ENCODE data around the gene SMC1B. TPM values are rescaled to one million over a fixed set of nuclear protein-coding genes. Genes with fewer than 3 reads are reported as not detected.

Gene SMC1B
- total RNA-seq, 1 experiment from 2014 or later = not detected

- Mint-ChIP-seq H3K4me3 (ENCODE audit: low read depth, unreplicated experiment) (no peak overlapping the region), H3K9me3 (ENCODE audit: low read depth, unreplicated experiment) (peaks cover 3% of the 10 kb centered on the region), H3K27ac (ENCODE audit: unreplicated experiment) (no peak overlapping the region), H3K27me3 (ENCODE audit: unreplicated experiment) (peaks cover 23% of the 10 kb centered on the region), H3K4me1 (ENCODE audit: low read depth, unreplicated experiment) (no peaks in the 10 kb centered on the region), H3K36me3 (ENCODE audit: insufficient read depth, unreplicated experiment) (no peaks in the 10 kb centered on the region)
- no peak for TF ChIP-seq CTCF (IDR thresholded peaks at IDR 0.05; ENCODE audit: unreplicated experiment)
- CTCF ChIA-PET = no interaction called here
- intact Hi-C loops (cut with micrococcal nuclease; ENCODE audit: unreplicated experiment) = no loop called here
- DNase-seq = no peak
- no TSS peak for BruUV-seq (replicated peaks)
Observed at GRCh38 chr22:45425101-45425500, 11.7 kb upstream of the SMC1B start.

GRCh38 chr22:45424241-45424731 is 10.9 kb upstream of the SMC1B start:
- H3K27me3 Mint-ChIP-seq (ENCODE audit: unreplicated experiment) = peaks cover 17% of the 10 kb centered on the region
- CTCF ChIA-PET = no interaction called here
- no TSS peak for BruUV-seq (replicated peaks)
- no peak overlapping the region for H3K4me3 Mint-ChIP-seq (ENCODE audit: low read depth, unreplicated experiment)
- H3K36me3 Mint-ChIP-seq (ENCODE audit: insufficient read depth, unreplicated experiment) = no peaks in the 10 kb centered on the region
- no peak overlapping the region for H3K27ac Mint-ChIP-seq (ENCODE audit: unreplicated experiment)
- no peaks in the 10 kb centered on the region for H3K4me1 Mint-ChIP-seq (ENCODE audit: low read depth, unreplicated experiment)
- intact Hi-C loops (cut with micrococcal nuclease; ENCODE audit: unreplicated experiment) = no loop called here
- peaks cover 3% of the 10 kb centered on the region for H3K9me3 Mint-ChIP-seq (ENCODE audit: low read depth, unreplicated experiment)
- DNase-seq = peak; percentile 30
- no peak for TF ChIP-seq CTCF (IDR thresholded peaks at IDR 0.05; ENCODE audit: unreplicated experiment)

GRCh38 chr22:45423524-45423923 is 10.1 kb upstream of the SMC1B start:
- no peak overlapping the region for H3K4me3 Mint-ChIP-seq (ENCODE audit: low read depth, unreplicated experiment)
- no TSS peak for BruUV-seq (replicated peaks)
- H3K9me3 Mint-ChIP-seq (ENCODE audit: low read depth, unreplicated experiment) = peaks cover 3% of the 10 kb centered on the region
- H3K27me3 Mint-ChIP-seq (ENCODE audit: unreplicated experiment) = peaks cover 10% of the 10 kb centered on the region
- no peak for DNase-seq
- H3K36me3 Mint-ChIP-seq (ENCODE audit: insufficient read depth, unreplicated experiment) = no peaks in the 10 kb centered on the region
- no peaks in the 10 kb centered on the region for H3K4me1 Mint-ChIP-seq (ENCODE audit: low read depth, unreplicated experiment)
- intact Hi-C loops (cut with micrococcal nuclease; ENCODE audit: unreplicated experiment) = no loop called here
- no peak overlapping the region for H3K27ac Mint-ChIP-seq (ENCODE audit: unreplicated experiment)
- CTCF ChIA-PET = no interaction called here
- no peak for TF ChIP-seq CTCF (IDR thresholded peaks at IDR 0.05; ENCODE audit: unreplicated experiment)

GRCh38 chr22:45422237-45422983 is 9.0 kb upstream of the SMC1B start:
- DNase-seq = no peak
- CTCF ChIA-PET = interaction anchor here (0.7 kb wide), 1 partner anchor 176 kb away, joined by 3 read pairs; no protein-coding TSS in a partner anchor
- Mint-ChIP-seq H3K4me1 (ENCODE audit: low read depth, unreplicated experiment) (no peaks in the 10 kb centered on the region), H3K9me3 (ENCODE audit: low read depth, unreplicated experiment) (peaks cover 3% of the 10 kb centered on the region), H3K27ac (ENCODE audit: unreplicated experiment) (no peak overlapping the region), H3K36me3 (ENCODE audit: insufficient read depth, unreplicated experiment) (no peaks in the 10 kb centered on the region), H3K27me3 (ENCODE audit: unreplicated experiment) (no peaks in the 10 kb centered on the region), H3K4me3 (ENCODE audit: low read depth, unreplicated experiment) (no peak overlapping the region)
- TF ChIP-seq CTCF (IDR thresholded peaks at IDR 0.05; ENCODE audit: unreplicated experiment) = no peak
- BruUV-seq (replicated peaks) = no TSS peak
- intact Hi-C loops (cut with micrococcal nuclease; ENCODE audit: unreplicated experiment) = no loop called here
